Stimulated activated CD8-positive, alpha-beta memory T cell treated with anti-CD3 and anti-CD28 coated beads, Interleukin-15, amount 100 ng/mL, for 1 hour (primary cell): ENCODE measurements around the gene STAM.
"Not testable (repeated sequence)": the region's sequence is repeated elsewhere in the genome, so short reads cannot be mapped to it uniquely, and the experiment has no call there.

Experiments
- DNase-seq: peaks from one replicate; pipeline ENCODE4 v3.0.0-alpha.2; 2020; ENCODE audit warnings: low read depth

Gene STAM

DNA sequence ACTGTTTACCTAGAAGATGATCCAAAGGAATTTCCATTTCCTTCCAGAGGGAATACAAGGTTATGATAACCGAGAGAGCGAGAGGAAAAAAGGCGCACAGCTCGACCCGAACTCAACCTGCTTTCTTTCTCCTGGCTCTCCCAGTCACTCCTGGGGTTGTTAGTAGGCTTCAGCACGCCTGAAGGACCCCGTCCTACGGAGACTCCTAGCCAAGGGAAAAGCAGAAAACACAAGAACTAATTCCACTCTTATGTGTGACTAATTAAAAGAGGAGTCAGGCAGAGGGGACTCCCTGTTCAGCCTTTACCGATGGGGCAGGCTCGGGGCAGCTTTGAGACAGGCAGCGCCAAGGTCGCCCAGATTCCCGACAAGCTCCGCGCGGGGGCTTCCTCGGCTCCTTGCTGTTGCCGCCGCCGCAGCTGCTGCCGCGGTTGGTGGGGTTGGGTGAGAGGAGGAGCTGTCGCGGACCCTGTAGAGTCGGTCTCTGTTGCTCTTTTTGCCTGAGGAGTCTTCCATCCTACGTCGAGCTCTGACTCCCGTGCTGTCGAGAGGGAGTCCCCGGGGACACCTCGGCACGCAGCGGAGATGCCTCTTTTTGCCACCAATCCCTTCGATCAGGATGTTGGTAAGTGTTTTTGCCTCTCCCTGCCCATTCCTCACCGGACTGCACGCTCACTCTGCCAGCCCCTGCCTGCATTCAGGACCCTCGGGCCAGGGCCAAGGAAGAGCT is at the start of gene STAM:
TSS of gene STAM (plus strand) at position 397 of the 730 bp plus-strand sequence. CDS start at position 586, 189 bp downstream.
- DNase-seq: peak; percentile 86

DNA sequence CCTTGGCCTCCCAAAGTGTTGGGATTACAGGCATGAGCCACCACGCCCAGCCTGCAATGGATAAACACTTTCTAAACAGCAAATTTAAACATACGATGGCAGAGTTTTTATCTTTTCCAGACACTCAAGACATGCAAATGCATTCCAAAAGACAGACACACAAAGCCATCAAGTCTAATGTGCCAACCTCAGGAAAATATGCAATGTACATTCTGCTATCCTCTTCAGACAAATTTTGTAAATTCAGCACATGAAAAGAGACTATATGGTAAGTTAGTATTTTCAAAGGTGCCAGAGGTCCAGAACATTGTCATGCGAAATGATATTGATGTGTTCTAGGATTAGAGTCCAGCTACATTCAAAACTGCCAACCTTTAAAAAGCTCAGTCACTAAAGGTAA is 46.6 kb upstream of the STAM start:
- DNase-seq: no peak

DNA sequence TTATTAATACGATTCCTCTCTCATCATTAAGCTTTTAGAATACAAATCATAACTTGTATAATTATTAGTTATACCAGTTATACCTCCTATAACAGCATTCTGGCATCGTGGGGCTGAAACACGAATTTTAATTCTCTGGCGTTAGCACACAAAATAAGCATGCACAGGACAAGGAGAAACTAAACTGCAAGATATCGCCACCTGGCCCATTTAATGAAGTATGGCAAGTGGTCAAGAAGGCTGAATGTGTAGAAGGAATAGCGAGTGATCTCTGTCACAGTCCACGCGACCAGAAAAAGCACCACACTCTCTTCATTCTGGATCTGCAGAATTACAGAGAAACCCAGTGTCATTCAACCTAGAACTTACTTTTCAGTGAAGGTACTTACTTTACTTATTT is 44.9 kb upstream of the STAM start:
- no peak for DNase-seq

DNA sequence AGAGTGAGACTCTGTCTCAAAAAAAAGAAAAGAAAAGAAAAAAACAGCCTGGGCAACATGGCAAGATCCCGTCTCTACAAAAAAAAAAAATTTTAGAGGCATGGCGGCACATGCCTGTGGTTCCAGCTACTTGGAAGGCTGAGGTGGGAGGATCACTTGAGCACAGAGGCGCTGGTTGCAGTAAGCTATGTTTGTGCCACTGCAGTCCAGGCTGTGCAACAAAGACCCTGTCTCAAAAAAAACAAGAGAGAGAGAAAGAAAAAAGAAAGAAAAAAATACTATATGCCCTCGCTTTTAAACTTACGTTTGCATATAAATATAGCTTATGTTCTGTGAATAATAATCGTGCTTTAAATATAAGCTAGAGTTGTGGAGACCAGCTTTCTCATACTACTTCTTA is 38.0 kb upstream of the STAM start:
- DNase-seq: no peak

DNA sequence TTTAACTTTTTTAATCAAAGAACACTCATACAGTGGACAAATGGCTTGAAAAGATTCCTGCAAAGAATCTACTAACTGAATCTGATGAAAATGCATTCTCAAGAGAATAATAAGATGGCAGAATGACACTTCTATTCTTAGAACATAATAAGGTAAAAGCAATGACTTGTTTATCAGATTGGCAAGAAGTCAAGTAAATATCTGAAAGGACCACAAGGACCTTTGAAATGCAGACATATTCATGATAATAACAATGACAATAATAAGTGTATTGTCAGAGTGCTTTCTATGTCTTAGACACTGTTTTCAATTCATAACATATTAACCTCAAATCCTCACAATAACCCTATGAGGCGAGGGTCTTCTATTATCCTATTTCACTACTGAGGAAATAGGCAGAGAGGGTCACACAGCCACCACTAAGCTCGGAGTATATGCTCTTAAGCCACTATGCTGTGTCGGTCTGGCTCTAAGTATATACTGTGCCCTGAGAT is 37.4 kb upstream of the STAM start:
- DNase-seq: no peak

DNA sequence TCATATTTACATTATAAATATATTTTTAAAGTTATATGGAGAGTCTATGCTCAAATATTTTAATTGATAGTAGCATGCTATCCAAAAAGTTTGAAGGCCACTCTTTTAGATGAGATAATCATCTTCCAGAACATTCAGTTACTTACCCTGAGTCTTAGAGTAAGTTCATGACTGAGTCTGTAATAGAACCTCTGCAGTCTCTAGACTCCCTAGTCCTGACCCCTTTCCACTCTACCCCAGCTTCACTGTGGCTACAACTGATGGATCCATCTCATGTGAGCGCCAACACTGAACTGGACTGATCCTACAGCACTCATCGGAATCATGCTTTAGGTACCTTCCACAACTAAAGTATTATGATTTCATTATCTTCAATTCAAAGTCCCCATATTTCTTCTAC is 36.9 kb upstream of the STAM start:
- no peak for DNase-seq

DNA sequence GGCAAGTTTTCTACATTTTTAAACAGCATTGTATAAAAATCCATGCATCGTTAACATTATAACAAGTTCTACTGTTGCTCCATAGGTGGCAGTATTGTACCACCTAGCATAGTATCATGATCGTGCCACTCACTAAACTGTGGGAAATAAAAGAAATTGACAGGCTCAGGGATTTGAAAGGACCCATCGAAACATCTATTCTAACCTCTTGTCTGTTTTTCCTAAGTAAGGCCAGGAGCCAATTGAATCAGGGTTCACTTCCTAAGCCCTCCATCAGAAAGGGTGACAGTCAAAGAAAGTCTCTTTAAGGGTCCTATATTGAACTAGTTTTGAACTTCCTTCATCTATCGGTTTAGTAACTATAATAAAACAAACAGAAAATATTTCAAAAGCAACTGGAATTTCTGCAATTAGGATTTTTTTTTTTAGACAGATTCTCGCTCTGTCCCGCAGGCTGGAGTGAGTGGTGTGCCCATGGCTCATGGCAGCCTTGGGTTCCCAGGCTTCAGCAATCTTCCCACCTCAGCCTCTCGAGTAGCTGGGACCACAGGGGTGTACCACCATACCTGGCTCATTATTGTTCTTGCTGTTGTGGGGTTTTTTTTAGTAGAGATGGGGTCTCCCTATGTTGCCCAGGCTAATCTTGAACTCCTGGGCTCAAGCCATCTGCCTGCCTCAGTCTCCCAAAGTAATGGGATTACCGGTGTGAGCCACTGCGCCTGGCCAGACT is 36.2 kb upstream of the STAM start:
- DNase-seq: no peak

DNA sequence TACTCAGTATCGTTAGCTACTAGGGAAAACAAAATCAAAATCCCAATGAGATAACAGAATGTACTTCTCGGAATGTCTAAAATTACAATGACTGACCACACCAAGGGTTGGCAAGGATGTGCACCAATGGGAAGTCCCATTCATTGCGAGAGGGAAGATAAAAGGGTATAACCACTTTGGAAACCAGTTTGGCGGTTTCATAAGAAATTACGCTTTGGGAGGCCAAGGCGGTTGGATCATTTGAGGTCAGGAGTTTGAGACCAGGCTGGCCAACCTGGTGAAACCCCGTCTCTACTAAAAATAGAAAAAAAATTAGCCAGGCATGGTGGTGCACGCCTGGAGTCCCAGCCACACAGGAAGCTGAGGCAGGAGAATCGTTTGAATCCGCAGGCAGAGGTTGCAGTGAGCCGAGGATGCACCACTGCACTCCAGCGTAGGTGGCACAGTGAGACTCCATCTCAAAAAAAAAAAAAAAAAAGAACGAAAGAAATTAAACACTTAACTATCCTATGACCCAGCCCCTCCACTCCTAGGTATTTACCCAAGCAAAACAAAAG is 34.4 kb upstream of the STAM start:
- no peak for DNase-seq

DNA sequence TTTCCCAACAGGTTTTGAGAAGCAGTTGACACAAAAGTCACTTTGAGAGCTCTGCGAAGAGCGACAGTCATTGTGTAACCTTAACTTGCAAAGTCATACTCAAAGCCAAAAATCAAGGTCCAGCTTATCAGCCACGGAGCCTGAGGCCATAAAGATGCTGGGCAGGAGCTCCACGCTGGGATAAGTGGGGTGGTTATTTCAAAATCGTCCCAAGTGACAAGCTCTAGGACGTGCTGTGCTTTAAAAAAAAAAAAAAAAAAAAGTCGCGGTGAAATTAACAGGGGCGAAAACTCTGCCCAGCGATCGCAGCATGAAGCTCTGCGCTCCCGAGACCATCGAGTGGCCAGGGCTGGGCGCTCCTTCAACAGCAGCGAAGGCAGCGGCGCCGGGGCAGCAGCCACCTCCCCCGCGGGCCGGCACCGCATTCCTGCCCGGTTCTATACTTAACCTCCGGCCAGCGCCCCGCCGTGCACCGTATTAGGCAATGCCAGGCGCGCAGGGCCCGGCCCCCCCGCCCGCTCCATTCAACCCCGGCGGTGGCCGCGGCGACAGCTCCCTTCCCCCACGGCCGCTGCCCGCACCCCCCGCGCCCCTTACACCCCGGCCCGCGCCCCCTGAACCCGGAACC is 27.4 kb upstream of the STAM start:
- no peak for DNase-seq

DNA sequence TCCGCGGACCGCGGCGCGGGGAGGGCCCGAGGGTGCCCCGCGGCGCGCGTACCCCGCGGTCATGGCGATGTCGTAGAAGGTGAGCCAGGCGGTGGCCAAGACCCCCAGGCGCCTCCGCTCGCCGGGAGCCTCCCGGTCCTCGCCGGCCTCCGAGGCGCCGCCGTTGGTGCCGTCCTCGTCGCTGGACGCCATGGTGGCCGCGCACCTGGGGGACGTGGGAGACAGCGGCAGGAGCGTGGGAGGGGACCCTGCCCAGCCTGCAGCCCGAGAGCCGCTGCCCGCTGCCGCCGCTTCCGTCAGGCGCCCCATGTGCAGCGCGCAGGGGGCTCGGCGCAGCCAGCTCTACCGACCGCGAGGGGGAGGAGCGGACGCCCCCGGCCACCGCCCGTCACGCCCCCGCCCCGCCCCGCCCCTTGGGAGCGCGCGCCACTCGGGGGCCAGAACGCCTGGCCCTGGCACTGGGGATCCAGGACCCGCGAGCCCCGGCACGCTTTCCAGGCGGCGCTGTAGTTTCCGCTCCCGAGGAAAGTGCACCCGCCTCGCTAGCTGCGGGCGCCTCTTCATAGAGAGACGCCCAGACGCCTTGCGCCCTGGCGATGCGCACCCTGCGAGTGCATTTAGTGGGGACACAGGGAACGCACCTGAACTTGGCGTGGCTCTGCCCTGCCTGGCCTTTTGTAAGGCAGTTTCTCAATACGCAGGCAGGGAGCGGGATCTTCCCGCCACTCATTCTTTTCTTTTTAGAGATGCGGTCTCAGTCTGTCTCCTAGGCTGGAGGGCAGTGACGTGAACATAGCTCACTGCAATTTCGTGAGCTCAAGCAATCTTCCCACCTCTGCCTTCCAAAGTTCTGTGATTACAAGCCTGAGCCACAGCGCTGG is 26.7 kb upstream of the STAM start, which contains the start of gene HACD1:
TSS of gene HACD1 (minus strand) at position 344 of the 881 bp plus-strand sequence. CDS start at position 309, 35 bp downstream.
- DNase-seq: no peak

DNA sequence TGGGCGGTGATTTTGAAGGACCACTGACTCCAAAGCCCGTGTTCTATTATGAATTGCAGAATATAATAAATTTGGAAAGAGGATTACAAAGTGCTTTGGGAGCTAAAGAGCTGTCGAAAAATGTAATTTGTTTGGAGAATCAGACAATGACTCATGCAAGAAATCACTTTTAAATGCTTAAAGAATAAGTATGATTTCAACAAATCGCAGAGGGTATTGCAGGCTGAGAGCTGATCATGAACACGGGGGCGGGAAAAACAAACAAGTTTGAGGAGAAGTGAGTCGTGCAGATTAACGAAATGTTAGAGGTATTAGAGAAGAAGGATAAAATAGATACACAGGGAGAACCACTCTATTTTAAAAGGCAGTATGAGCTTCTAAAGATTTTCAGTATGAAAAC is 21.9 kb upstream of the STAM start:
- no peak for DNase-seq

DNA sequence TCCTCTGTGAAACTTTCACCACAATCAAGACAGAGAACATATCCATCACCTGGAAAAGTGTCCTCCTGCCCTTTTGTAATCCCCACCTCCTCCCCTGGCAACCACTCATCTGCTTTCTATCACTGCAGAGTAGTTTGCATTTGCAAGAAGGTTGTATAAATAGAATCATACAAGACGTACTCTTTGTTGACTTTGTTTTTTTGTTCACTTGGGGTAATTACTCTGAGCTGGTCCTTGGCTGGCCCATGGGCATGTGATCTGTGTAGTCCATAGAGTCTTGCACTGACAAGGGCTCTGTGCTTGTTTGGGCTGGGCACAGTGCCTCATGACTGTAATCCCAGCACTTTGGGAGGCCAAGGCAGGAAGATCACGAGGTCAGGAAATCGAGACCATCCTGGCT is 19.0 kb upstream of the STAM start:
- DNase-seq: no peak

DNA sequence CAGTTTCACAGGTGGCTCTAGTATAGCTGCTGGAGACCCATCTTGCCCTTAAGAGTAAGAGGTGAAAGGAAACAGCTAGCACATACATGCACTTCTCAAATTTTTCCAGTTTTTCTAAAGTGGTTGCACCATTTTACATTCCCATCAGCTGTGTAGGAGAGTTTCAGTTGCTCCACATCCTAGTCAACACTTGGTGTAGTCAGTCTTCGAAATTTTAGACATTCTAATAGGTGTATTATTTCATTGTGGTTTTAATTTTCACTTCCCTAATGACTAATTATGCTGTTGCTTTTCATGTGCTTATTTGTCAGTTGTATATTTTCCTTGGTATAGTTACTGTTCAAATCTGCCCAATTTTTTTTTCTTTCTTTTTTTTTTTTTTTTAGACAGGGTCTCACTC is 17.3 kb upstream of the STAM start:
- no peak for DNase-seq

DNA sequence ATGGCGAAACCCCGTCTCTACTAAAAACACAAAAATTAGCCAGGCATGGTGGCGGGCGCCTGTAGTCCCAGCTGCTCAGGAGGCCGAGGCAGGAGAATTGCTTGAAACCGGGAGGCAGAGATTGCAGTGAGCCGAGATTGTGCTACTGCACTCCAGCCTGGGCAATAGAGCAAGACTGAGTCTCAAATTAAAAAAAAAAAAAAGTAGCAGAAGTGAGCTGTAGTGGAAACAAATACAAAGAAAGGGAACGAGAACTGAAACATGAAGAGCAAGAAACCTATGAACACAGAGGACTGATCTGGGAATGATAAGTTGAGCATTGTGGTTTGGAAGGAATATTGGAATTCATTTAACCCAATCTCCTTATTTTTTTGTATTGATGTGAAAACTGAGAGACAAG is 11.4 kb upstream of the STAM start:
- not testable (repeated sequence) for DNase-seq

DNA sequence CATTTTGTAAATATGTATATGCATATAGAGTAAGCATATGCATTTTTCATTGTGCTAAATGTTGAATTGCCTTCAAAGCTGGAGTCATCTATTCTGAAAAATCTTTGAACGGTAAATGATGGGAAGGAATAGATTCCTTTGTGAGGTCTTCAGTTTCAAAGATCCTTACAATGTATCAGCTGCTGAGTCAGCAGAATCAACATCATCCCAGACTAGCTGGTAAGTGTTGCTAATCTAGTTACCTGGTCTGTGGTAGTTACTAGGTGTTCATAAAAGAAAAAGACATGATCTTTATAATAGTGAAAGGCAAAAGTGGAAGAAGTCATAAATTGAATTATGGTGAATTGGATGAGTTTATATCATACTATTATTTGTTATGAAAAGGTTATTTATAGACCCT is 10.6 kb upstream of the STAM start:
- no peak for DNase-seq

DNA sequence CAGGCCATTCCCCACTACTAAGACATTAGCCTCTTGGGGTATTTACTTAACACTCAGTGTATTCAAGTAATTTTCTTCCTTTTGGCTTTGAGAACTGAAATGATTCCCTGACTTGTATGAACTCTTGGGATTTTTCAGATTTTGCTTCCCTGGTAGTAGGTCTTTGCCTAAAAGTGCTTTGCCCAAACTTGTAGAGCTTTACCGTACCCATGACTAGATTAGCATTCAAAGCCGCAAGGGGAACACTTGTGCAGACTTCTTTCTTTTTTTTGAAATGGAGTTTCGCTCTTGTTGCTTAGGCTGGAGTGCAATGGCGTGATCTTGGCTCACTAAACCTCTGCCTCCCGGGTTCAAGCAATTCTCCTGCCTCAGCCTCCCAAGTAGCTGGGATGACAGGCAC is 6.1 kb upstream of the STAM start:
- no peak for DNase-seq

DNA sequence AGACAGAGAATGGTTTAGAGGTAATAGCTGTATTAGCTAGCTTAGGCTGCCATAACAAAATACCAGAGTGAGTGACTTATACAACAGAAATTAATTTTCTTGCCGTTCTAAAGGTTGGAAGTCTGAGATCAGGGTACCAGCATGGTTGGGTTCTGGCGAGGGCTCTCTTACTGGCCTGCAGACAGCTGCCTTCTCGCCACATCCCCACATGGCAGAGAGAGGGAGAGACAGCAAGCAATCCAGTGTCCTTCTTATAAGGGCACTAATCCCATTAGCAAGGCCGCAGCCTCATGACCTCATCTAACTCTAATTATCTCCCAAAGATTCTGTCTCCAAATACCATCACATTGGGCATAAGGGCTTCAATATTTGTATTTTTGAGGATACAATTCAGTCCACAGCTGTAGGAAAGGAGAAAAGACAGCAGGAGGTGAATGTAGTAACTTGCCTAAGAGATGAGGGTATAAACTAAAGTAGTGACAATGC is 3.6 kb upstream of the STAM start:
- DNase-seq: no peak

DNA sequence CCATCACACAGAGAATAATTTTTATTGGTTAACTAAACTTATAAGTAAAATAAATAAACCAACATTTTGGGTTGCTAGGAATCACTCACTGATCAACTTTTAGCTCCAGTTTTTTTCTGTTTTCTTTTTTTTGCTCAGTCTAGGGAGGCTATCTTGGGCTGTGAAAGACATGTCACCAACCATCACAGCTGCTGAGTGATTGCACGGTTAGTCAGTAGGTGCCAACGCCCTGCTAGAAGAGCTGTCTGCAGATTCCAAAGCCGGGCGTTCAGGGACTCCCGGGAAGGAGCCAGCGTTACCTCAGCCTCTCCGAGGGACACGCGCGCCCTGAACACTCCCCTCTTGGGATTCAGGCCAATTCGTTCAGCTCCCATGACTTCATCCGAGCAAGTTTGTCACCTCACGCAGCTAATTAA is 604 bp upstream of the STAM start:
- DNase-seq: no peak

DNA sequence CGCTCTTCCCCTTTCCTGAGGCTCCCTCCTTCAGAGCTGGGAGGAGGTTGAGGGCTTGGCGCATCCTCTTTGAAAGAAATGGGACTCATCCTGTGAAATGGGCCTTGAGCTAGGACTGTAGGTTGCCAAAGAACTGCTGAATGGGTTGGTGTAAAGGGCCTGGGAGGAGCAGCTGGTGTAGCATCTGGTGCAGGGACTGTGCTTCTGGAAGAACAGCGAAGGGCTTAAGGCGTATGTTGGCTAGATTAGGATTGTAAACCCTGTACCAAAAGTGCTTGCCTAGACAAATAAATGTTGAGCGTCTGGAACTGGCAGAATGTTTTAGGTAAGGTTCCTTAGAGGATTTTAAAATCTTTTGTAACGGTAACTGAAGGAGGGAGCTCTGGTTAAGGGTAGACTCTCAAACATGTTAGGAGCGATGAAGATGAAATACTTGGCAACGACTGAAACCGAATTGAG is 563 bp downstream of the STAM start:
- DNase-seq: no peak

DNA sequence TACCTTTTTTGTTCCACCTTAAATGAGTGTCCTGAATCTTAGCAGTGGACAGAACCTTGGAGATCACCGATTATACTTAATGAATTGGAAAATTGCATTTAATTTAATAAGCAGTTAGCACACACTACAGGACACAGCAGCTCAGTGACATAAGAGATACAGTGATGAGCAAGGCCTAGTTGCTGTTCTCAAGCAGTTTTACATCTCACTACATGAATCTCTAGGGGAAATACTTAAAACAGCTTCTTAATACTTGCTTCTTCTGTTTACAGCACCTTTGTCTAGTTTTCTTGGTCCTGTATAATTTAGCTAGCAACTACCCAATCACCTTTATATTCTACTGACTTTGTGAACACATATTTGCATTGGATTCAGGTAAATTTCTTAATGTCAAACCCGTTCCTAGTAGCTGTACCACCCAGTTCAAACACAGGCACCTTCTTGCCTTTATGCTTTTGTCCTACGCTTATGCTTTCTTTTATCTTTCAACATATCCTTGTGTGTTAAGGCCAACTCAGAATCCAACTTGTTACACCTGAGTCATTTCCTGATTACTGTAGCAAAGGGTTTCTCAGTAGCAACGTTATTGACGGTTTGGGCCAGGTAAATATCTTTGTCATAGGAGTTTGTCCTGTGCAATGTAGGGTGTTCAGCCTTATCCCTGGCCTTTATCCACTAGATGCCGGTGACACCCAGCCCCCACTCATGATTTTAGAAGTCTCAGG is 1.8 kb downstream of the STAM start:
- DNase-seq: no peak

DNA sequence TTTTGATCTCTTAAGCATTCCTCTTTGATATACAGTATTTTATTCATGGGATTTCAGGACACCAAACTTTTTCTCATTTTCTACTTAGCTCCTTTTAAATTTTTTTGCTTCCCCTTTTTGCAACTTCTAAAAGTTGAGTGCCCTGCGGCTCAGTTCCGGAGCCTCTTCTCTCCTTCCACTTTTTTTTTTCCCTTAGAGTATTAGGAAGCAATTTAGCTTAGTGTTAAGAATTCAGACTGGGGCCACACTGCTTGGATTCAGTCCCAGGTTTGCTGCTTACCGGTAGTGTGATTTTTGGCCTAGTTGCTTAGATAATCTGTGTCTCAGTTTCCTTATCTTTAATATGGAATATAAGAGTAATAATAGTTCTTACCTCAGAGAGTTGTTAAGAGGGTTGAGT is 3.4 kb downstream of the STAM start:
- no peak for DNase-seq
